H1 (cell line): ENCODE measurements around the gene OR8A1.

Experiments used
- BACH1 ChIP-seq: IDR thresholded peaks from 2 replicates; pipeline ENCODE4 v1.6.1; 2012; ENCODE audit warnings: low read length, improper control_type of control experiment
- CHD2 ChIP-seq: IDR thresholded peaks from 2 replicates; pipeline ENCODE4 v1.6.1; 2012; ENCODE audit warnings: low read length, improper control_type of control experiment
- EP300 ChIP-seq, 2 experiments: IDR thresholded peaks; 1 replicate in 1 of 2; 2 replicates in 1 of 2; pipeline ENCODE4 v1.6.1; 2011 to 2012; ENCODE audit warnings: low read depth in 2 of 2, low read length in 2 of 2, mild to moderate bottlenecking in 2 of 2, borderline replicate concordance in 1 of 2, inconsistent platforms in 1 of 2, moderate library complexity in 1 of 2
- POLR2A ChIP-seq, 2 experiments: IDR thresholded peaks; 1 replicate in 1 of 2; 2 replicates in 1 of 2; pipeline ENCODE4 v1.6.1; 2011; ENCODE audit warnings: low read depth in 2 of 2, low read length in 2 of 2, mild to moderate bottlenecking in 2 of 2; ENCODE audit errors: control extremely low read depth in 1 of 2
- POLR2AphosphoS5 ChIP-seq: IDR thresholded peaks from 2 replicates; pipeline ENCODE4 v1.6.1; 2011; ENCODE audit warnings: low read depth, low read length
- SRF ChIP-seq: IDR thresholded peaks from 2 replicates; pipeline ENCODE4 v1.6.1; 2011; ENCODE audit warnings: mild to moderate bottlenecking, low read depth, low read length, moderate library complexity
- ZNF274 ChIP-seq: IDR thresholded peaks from 2 replicates; pipeline ENCODE4 v1.7.0; 2012; ENCODE audit warnings: low read length, borderline replicate concordance; ENCODE audit errors: extremely low read depth
- TF ChIP-seq, protein P1 (sequence below), 3 experiments: IDR thresholded peaks; 1 replicate in 2 of 3; 2 replicates in 1 of 3; pipeline versions ENCODE4 v1.5.1 to v1.6.1; 2011; ENCODE audit warnings: low read length in 3 of 3, mild to moderate bottlenecking in 3 of 3, inconsistent platforms in 2 of 3, low read depth in 1 of 3, moderate library complexity in 1 of 3; ENCODE audit not compliant: insufficient read depth in 1 of 3; ENCODE audit errors: control extremely low read depth in 1 of 3

DNA sequence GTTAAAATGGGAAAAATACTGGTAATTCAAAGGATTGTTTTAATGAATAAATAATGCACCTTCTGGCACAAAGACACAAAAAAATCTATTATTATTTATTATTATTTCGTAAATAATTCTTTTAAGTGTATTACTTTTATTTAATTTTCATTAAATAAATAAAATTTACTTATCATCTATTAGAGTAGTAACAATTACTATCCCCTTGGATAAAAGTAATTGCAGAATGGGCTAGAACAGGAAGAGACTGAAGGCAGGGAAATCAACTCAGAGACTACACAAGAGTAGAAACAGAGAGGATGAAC lies 49.3 kb upstream of the OR8A1 start:
- TF ChIP-seq BACH1 (no peak), CHD2 (no peak), POLR2AphosphoS5 (no peak), SRF (no peak), ZNF274 (no peak), POLR2A (IDR thresholded peaks at IDR 0.05; ENCODE audit: control extremely low read depth in 1 of 2, low read depth in 2 of 2, low read length in 2 of 2) (no peak), EP300 (IDR thresholded peaks at IDR 0.05; ENCODE audit: borderline replicate concordance in 1 of 2, low read depth in 2 of 2, low read length in 2 of 2) (no peak)
- TF ChIP-seq, protein P1, sequence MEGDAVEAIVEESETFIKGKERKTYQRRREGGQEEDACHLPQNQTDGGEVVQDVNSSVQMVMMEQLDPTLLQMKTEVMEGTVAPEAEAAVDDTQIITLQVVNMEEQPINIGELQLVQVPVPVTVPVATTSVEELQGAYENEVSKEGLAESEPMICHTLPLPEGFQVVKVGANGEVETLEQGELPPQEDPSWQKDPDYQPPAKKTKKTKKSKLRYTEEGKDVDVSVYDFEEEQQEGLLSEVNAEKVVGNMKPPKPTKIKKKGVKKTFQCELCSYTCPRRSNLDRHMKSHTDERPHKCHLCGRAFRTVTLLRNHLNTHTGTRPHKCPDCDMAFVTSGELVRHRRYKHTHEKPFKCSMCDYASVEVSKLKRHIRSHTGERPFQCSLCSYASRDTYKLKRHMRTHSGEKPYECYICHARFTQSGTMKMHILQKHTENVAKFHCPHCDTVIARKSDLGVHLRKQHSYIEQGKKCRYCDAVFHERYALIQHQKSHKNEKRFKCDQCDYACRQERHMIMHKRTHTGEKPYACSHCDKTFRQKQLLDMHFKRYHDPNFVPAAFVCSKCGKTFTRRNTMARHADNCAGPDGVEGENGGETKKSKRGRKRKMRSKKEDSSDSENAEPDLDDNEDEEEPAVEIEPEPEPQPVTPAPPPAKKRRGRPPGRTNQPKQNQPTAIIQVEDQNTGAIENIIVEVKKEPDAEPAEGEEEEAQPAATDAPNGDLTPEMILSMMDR (IDR thresholded peaks at IDR 0.05; ENCODE audit: control extremely low read depth in 1 of 3, insufficient read depth in 1 of 3, low read depth in 1 of 3, low read length in 3 of 3), result no peak
